NOMO-1 treated with DMSO at 0.1 percent for 48 hours (cell line): Measurements from ENCODE around the gene HORMAD2.
"Not testable (repeated sequence)": the region's sequence is repeated elsewhere in the genome, so short reads cannot be mapped to it uniquely, and the experiment has no call there.

ENCODE experiments used
- DNase-seq: peaks from one replicate; lab custom pipeline; 2025; ENCODE audit not compliant: unreplicated experiment; lab: John Stamatoyannopoulos, UW

HORMAD2 gene

DNA sequence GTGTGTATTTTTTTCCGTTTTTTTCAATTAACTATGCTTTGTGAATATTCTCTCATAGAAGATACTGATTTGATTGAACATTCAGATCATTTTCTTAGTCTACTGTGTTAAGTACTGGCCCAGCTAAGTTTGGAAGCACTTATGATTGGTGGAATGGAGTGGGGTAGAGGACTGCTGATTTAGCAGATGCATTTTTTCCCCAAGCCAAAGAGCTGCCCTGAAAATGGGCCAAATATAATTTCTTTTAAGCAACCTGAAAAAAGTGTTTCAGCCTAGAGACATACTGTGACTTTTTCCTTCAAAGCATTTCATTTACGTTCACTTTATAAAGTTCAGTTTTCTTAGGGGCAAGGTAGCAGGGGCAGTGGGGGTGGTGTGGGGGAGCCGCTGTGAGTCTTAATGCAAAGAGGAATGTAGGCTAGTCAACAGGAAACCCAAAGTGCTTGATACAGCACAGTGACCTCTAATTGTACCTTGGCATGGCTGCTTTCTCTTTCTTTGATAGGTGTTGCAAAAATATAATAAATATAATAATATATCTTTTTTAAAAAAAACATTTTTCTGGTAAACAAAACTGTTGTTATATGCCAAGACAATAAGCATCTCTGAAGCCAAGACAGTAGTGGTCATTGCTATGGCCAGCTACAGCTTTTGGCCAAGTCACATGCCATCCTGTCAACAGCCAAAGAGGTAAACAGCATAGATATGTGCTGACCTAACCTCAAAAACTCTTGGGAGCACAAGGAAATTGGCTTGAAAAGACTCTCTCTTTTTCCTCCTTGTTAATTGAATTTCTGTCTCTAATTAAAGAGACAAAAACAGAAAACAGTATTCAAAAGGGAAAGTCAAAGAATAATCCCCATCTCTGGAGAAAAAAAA lies 107.5 kb downstream of the HORMAD2 start:
- DNase-seq = no peak

GRCh38 chr22:30188911-30189310 lies 108.6 kb downstream of the HORMAD2 start:
- no peak for DNase-seq

GRCh38 chr22:30190574-30190973 lies 110.3 kb downstream of the HORMAD2 start:
- no peak for DNase-seq

DNA sequence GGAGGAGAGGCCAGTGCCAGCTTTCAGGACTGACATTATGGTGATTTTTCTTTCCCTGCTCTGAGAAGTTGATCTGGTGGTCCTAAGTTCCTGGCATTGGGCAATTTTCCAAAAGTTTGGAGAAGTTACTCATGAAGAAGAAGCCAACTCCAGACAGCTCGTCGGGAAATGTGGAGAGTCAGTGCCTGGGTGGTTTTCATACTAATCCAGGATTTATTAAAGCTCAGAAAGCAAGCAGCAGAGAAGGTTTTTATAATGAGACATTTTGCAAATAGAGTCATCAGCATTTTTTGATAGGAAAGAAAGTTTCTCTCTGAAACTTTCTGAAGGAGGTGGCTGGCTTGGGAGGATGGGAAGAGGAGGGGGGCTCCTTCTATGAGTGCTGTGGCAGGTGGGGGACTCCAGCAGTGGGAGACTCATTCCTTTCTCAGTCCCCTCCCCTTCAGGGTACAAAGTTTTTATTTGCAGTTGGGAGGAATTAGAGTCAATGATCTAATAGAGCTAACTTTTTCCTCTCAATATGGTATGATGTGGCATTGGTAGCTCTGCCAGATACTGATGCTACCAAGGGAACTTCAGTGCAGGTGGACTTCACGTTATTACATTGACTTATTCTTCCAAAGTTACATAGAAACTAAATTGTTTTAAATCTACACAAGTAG lies 110.9 kb downstream of the HORMAD2 start:
- DNase-seq = no peak

DNA sequence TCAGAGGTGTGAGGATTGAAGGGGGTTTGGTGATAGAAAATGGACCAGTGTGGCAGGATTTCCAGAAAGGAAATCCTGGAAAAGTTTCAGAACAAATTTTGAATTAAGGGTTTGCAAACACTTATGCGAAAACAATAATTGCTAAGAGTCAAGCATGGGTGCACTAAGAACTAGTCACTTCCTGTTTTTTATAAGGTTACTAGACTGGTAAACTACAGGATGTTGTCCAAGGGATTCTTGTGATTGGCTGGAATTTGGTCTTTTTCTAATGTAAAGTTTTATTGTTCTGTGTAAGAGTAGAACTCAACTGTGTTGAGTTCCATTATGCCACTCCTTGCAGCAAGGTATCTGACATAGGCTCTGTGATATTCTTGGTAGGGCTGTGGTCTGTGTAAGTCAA lies 112.2 kb downstream of the HORMAD2 start:
- peak; percentile 56 for DNase-seq

DNA sequence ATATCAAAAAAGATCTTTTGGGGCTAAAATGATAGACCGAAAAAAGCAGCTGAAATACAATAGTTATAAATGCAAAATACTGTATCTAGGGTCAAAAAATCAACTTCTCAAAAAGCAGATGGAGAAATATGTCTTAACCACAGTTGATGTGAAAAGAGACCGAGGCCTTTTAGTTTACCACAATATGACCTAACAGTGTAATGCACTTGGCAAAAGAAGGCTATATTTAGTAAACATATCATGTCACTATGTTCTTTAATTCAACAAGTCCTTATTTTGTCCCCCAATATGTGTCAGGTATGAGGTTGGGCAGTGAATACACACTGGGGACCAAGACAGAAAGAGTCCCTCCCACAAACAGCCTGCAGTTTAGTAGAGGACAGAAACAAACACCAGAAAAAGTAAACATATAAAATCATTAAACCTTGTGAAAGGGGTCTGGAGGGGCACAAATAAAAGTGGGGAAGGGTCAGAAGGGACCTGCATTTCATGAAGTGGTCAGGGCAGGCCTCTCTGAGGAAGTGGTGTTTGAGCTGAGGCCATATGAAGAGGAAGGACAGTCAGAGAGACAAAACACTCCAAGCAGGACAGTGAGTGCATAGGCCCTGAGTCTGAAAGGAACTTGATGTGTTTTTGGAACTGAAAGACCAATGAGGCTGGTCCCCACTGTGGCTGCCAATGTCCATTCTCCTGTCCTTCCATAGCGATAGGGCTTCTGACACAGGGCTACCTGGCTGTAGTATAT lies 112.9 kb downstream of the HORMAD2 start:
- DNase-seq = peak; percentile 81

DNA sequence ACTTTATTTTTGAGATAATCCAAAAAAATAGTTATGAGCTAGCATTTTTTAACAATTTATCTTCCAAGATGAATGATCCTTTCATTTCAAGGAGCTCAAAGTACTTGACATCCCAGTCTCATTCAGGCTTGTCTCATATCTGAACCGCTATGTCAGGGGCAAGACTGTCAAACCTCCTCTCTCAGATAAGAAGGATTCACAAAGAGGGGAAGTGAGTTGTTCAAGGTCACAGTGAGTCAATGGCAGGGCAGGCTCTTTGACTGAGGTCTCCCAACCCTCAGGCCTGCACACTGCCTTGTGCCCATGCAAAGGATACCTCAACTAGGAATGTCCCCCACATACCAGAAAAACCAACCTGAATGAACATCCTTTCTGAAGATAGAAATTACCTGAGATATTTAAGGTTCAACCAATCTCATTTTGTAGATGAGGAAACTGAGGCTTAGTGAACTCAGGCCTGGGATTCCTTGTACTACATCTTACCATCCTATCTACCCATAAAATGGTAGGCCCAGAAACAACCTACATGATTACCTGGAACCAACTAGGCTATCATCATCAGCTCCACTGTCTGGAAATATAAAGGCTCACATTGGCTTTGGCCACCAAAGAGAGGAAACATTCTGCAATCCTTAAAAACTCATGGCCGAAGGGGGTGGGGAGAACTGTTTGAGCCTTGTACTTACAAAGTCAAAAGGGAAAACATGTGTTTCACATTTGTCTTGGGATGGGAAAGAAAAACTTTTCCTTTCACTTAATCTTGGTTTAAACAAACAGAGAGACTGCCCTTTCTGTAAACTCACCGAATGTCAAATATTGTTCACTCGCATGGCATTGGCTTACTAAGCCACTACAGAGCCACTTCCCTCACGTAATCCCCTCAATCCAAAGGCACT lies 115.2 kb downstream of the HORMAD2 start:
- peak; percentile 38 for DNase-seq

GRCh38 chr22:30196141-30196879 lies 116.0 kb downstream of the HORMAD2 start:
- peak; percentile 98 for DNase-seq

GRCh38 chr22:30196880-30197336 lies 116.6 kb downstream of the HORMAD2 start:
- no peak for DNase-seq

- no peak for DNase-seq
These were observed 117.1 kb downstream of the HORMAD2 start for GRCh38 chr22:30197389-30197788.

DNA sequence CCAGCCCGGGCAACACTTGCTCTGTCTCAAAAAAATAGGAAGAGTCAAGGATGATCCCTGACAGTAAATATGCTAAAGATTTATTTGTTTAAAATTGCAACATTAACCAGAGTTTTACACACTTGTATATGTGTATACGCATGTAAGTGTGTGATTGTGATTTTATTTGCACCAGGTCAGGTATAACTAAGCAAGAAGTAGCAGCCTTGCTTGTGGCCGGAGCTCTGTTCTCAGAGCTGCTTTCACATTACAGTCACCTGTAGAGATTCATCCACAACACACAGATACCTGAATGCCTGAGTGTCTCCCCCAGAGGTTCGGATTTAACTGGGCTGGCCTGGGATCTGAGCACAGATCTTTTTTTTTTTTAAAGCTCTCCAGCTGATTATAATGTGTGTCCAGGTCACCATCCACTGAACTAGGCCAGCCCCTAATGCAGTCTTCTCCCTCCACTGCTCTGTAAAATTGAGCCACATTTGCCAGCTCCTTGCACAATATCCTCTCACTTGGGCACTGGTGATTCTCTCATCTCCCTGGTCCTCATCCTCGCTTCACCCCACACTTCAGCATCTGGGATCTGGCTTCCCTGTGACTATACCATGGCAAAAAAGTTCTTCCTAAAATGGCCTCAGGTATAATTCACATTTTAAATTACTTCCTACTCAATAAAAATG lies 118.0 kb downstream of the HORMAD2 start:
- peak; percentile 30 for DNase-seq

GRCh38 chr22:30198921-30199320 lies 118.7 kb downstream of the HORMAD2 start:
- DNase-seq = no peak

DNA sequence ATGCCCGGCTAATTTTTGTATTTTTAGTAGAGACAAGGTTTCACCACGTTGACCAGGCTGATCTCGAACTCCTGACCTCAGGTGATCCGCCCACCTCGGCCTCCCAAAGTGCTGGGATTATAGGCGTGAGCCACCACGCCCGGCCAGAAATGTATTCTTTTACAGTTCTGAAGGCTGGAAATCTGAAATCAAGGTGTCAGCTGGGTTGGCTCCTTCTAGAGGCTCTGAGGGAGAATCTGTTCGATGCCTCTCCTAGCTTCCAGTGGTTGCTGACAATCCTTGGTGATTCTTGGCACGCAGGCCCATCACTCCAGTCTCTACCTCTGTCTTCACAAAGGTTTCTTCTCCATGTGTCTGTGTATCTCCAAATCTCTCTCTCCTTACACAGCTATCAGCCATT lies 120.6 kb downstream of the HORMAD2 start:
- DNase-seq = not testable (repeated sequence)

- DNase-seq = no peak
These were observed 121.7 kb downstream of the HORMAD2 start for GRCh38 chr22:30201945-30202344.

- DNase-seq = no peak
These were observed 122.3 kb downstream of the HORMAD2 start for GRCh38 chr22:30202531-30203006.

GRCh38 chr22:30204015-30204741 lies 123.9 kb downstream of the HORMAD2 start:
- no peak for DNase-seq

DNA sequence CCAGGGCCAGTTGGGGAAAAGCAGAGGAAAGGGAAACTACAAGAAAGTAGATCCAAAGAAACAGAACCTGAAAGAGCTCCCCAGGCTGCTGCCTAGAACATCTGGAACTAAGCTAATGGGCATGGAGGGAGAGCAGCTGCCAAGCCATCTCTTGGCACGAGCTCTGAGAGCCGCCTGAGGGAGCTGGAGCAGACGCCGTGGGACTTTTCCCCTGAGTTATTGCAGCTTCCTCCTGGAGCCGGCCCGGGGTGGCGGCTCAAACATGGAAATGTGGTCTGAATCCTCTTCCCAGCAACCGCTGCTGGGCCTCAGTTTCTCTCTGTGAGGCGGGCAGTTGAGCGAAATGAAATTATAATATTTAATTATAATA lies 124.5 kb downstream of the HORMAD2 start:
- no peak for DNase-seq

GRCh38 chr22:30205281-30206115 lies 125.2 kb downstream of the HORMAD2 start:
- peak; percentile 84 for DNase-seq
